GM12874 (cell line): Measurements from ENCODE around the gene KLHDC7A.

ENCODE experiments used
- CTCF ChIP-seq: IDR thresholded peaks from 2 replicates; pipeline ENCODE4 v1.5.1; 2011; ENCODE audit warnings: low read depth, mild to moderate bottlenecking, control low read depth, low read length, moderate library complexity; ENCODE audit not compliant: insufficient read depth

Gene KLHDC7A

GRCh38 chr1:18475234-18475905 is 5.4 kb upstream of the KLHDC7A start:
- no peak for TF ChIP-seq CTCF

- TF ChIP-seq CTCF = no peak
Observed at GRCh38 chr1:18479454-18479853, 1.3 kb upstream of the KLHDC7A start.

- TF ChIP-seq CTCF = no peak
Observed at GRCh38 chr1:18481190-18481920, 625 bp downstream of the KLHDC7A start.

- no peak for TF ChIP-seq CTCF
Observed at GRCh38 chr1:18481921-18482701, 1.4 kb downstream of the KLHDC7A start.

GRCh38 chr1:18482721-18483425 is 2.1 kb downstream of the KLHDC7A start:
- TF ChIP-seq CTCF = no peak

- no peak for TF ChIP-seq CTCF
Observed at GRCh38 chr1:18484276-18484675, 3.5 kb downstream of the KLHDC7A start.

GRCh38 chr1:18484721-18485120 is 4.0 kb downstream of the KLHDC7A start:
- no peak for TF ChIP-seq CTCF
